Right lobe of liver (tissue), 4 donors: ENCODE measurements around the gene RBM15.

Source experiments
- POLR2A ChIP-seq: fragments of 450-650 bp; IDR thresholded peaks from one replicate; pipeline ENCODE4 v1.6.1; 2017; ENCODE audit warnings: antibody characterized with exemption, mild to moderate bottlenecking
- TF ChIP-seq, protein P1 (sequence below), 4 donors: fragments of 200-600 bp in 3 of 4; fragments of 450-650 bp in 1 of 4; IDR thresholded peaks; one replicate each; pipeline versions ENCODE4 v1.5.1 to v1.8.0; 2016 to 2022; ENCODE audit warnings: antibody characterized with exemption in 4 of 4, mild to moderate bottlenecking in 2 of 4
- donor health status: DM: no; HTN: no; CAD: no.
- donor health status: DM: no; HTN: no; CAD: no.
- donor health status: DM: no; HTN: yes; CAD: no.

DNA sequence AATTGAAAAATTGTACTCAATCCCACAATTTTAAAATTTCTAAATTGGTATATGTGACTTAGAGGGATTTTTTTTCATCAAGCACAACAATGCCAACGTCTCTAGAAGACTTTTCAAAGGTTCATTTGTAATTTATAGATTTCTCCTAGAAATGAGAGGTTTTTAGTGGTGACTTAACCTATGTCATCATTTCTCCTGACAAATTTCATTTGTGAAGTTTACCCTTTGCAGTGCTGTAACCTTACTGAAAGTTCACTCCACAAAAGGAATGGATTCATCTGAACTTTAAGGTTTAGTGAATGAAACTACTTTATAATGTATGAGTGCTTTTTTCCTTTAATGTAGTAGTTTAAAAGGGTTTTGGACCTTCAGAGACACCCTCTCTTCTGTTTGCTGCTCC, 16.1 kb downstream of the RBM15 start:
- TF ChIP-seq, protein P1, sequence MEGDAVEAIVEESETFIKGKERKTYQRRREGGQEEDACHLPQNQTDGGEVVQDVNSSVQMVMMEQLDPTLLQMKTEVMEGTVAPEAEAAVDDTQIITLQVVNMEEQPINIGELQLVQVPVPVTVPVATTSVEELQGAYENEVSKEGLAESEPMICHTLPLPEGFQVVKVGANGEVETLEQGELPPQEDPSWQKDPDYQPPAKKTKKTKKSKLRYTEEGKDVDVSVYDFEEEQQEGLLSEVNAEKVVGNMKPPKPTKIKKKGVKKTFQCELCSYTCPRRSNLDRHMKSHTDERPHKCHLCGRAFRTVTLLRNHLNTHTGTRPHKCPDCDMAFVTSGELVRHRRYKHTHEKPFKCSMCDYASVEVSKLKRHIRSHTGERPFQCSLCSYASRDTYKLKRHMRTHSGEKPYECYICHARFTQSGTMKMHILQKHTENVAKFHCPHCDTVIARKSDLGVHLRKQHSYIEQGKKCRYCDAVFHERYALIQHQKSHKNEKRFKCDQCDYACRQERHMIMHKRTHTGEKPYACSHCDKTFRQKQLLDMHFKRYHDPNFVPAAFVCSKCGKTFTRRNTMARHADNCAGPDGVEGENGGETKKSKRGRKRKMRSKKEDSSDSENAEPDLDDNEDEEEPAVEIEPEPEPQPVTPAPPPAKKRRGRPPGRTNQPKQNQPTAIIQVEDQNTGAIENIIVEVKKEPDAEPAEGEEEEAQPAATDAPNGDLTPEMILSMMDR (IDR thresholded peaks at IDR 0.05): no peak
- no peak for TF ChIP-seq POLR2A
